Subcutaneous adipose tissue (tissue), 4 donors: ENCODE results near the gene SACM1L. TPM values are rescaled to one million over a fixed set of nuclear protein-coding genes. Genes with fewer than 3 reads are reported as not detected.

ENCODE experiments used
- total RNA-seq, 4 donors: library from RNA; depleted of rRNA; stranded (reverse); fragments of >200 nt; gene quantifications; one replicate each; pipeline ENCODE4 v1.1.0, GENCODE V29; 2016
- TF ChIP-seq, protein P1 (sequence below): fragments of 450-650 bp; IDR thresholded peaks from one replicate; pipeline ENCODE4 v1.5.1; 2016; ENCODE audit warnings: low read depth, mild to moderate bottlenecking, control low read depth, antibody characterized with exemption, moderate library complexity

SACM1L gene
- total RNA-seq, 4 donors from 2014 or later = 54.9 to 78.8 (median 55.6) TPM

DNA sequence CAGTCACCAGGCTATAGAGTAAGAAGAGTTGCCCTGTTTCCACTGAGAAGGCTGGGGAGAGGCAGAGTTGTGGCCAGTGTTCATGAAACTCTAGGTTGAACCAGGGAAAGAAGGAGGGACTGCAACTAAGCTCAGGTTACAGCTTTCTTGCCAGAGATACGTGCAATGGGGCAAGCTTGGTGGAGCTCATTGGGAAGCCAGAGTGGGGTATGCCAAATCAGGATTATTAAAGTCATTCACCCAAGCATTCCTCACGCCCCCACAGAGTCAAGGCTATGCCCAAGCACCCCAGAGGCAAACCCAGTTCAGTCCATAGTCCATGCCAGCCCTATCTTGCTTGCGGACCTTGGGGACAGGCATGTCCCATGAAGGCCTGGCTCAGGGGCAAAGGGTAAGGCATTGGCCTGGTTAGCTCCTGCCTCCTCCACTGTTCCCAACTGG is 89.6 kb downstream of the SACM1L start:
- TF ChIP-seq, protein P1, sequence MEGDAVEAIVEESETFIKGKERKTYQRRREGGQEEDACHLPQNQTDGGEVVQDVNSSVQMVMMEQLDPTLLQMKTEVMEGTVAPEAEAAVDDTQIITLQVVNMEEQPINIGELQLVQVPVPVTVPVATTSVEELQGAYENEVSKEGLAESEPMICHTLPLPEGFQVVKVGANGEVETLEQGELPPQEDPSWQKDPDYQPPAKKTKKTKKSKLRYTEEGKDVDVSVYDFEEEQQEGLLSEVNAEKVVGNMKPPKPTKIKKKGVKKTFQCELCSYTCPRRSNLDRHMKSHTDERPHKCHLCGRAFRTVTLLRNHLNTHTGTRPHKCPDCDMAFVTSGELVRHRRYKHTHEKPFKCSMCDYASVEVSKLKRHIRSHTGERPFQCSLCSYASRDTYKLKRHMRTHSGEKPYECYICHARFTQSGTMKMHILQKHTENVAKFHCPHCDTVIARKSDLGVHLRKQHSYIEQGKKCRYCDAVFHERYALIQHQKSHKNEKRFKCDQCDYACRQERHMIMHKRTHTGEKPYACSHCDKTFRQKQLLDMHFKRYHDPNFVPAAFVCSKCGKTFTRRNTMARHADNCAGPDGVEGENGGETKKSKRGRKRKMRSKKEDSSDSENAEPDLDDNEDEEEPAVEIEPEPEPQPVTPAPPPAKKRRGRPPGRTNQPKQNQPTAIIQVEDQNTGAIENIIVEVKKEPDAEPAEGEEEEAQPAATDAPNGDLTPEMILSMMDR = no peak

DNA sequence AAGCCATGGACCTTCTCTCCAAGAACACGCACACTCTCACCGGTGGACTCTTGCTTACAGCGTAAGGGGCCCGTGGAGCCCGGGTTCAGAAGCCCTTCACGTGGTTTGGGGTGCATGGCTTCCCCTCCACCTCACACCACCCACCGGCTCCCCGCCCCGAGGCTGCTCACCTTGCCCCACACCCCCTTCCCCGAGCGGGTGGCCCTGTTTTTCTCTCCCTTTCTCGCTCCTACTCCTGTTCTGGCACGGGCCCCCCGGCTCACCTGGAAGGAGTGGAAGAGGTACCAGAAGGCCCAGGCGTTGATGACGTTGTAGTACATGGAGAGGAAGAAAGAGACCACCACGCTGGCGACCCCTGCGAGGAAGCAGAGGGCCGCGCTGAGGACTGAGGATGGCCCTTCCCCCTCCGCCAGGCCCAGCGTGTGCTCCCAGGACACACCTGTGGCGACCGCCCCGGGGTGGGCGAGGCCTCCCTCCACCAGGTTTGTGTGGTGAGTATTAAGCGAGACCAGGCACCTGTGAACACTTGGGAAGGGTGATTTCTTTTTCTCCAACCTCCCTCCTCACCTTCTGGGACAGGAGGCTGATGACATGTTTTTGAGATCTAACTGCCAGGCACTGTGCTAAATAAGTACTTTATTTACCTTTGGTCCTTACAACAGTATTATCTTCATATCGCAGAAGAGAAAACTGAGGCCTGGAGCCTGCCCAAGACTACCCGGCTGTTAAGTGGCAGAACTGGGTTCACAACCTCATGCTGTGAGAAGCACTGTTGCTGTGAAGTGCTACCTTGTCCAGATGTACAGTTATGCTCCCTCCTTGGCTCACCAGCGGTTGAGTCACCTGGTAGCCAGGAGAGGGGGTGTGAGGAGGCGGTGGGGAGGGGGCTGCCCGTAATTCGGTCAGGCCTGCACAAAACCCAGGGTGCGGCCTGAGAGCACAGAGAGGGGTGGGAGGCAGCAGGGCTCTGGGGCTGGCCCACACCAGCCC is 90.8 kb downstream of the SACM1L start:
- TF ChIP-seq, protein P1 = no peak

DNA sequence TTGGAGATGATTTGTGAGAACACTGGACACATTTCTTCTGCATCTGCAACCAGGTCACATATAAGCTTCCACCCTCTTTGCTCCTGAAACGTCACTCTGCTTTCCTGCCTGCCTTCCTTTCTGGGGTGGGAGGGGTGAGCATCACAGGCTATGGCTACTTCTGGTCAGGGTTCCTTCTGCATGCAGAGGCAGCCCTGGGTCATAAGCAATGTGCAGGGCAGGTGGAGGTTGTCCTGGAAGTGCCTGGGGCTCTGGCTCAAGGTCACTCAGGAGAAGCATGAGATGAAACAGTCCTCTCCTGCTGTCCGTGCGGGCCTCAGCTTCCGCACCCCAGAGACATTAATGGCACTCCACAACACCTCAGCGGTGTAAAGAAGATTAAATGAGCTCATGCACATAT is 92.1 kb downstream of the SACM1L start:
- TF ChIP-seq, protein P1 = no peak

DNA sequence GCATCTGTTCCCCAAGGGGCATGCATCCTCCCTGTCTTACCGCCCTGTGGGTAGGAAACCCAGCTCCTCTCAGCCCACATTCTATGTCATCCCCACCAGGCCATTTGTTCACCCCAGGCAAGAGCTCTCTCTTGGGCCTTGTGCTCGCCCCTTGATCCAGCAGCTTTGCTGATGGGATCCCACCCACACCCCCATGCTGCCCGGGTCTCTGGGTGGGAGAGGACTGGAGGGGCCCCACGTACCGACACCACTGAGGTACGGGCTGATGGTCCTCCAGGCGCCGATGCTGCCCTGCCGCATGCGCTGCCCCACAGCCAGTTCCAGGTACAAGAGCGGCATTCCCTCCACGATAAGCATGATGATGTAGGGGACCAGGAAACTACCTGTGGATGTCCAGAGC is 92.6 kb downstream of the SACM1L start:
- TF ChIP-seq, protein P1 = no peak

DNA sequence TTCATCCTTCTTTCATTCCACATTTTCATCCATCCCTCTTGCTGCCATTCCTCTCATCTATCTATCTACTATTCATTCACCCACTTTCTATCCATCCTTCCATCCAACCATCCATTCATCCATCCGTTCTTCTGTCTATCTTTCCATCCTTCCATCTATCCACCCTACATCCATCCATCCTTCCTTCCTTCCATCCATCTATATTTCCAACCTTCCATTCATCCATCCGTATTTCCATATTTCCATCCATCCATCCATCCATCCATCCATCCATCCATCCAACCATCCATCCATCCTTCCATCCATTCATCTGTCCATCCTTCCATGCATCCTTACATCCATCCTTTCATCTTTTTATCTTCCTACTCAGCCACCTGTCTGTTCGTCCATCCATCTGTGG is 93.2 kb downstream of the SACM1L start:
- TF ChIP-seq, protein P1 = no peak

DNA sequence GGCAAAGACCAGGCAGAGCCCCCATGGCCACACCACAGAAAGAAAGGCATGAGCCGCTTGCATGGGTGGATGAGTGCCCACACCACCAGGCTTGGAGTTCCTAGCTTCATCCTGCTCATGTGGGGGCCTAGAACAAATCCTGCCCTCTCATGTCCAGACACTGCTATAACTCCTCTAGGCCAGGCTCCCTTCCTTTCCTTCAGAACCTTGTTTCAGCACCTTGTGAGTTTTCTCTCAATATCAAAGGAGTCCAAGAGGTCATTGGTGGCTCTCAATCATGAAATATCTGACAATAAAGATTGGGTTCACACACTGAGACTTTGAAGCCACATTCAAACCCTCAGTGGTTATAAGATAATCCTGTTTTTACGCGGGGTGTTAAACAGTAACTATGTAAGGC is 94.5 kb downstream of the SACM1L start:
- TF ChIP-seq, protein P1 = no peak

DNA sequence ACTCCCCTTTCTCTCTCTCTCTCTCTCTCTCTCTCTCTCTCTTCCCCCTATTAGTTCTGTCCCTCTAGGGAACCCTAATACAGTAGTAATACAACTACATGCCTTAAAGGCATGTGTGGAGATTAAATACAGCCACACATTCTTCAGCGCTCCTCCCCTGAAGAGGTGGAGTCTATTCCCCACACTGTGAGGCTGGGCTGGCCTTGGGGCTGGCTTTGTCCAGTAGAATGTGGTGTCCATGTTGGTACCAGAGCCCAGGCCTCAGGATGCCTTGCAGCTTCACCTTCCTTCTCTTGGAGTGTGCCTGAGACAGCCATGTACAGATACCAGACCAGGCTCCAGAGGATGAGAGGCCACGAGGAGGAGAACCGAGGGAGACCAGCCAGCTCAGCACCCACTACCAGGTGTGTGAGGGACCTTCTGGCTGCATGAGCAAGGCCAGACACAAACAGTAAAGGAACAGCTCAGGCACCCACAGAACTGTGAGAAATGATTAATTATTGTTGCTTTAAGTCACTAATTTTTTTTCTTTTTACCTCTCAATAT is 96.5 kb downstream of the SACM1L start:
- TF ChIP-seq, protein P1 = no peak
